GM08714 (cell line): Measurements from ENCODE around the gene ADK.
"Not testable (repeated sequence)": the region's sequence is repeated elsewhere in the genome, so short reads cannot be mapped to it uniquely, and the experiment has no call there.

Experiments used
- H3K4me3 ChIP-seq: fragments of 200-500 bp; sonication (Bioruptor generic); 2 replicates; pipeline ENCODE4 v1.5.1; 2014; ENCODE audit warnings: mild to moderate bottlenecking, low read length, inconsistent platforms
- ZNF274 ChIP-seq: IDR thresholded peaks from 2 replicates; pipeline ENCODE4 v1.6.1; 2012; ENCODE audit warnings: mild to moderate bottlenecking, low read depth, low read length

ADK gene

DNA sequence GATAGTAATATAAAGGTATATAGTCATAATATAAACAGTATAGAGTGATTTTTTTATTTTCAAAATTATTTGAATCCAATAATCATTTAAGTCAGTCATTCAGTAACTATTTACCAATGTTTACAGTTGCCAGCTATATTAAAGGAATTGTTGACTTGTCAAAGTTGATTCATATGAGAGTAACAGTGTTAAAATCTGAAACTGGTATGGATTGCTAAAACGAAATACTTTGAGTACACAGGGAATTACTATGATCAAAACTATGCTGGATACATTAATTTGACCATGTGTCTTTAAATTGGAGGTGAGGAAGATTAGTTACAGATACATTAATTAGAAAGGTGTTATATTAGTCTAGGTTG is 282.6 kb downstream of the ADK start:
- no peak for TF ChIP-seq ZNF274
- H3K4me3 ChIP-seq: no peak overlapping the region

DNA sequence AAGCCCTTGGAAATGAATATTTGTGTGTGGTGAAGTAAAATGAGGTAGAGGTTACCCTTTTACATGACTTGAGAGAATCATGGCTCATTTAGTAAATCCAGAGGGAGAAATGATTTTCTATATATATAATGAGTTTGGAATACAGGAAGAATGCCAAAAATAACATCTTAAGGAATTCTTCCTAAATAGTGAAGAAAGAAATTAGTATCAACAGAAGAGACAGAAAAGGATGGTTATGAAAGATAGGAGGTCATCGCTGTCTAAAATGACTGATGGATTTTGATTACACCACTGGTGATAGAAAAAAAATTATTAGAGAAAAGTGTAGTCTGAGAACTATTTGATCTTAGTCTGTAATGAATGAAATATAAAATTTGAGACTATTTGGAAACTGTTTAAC is 283.0 kb downstream of the ADK start:
- no peak overlapping the region for H3K4me3 ChIP-seq
- no peak for TF ChIP-seq ZNF274

DNA sequence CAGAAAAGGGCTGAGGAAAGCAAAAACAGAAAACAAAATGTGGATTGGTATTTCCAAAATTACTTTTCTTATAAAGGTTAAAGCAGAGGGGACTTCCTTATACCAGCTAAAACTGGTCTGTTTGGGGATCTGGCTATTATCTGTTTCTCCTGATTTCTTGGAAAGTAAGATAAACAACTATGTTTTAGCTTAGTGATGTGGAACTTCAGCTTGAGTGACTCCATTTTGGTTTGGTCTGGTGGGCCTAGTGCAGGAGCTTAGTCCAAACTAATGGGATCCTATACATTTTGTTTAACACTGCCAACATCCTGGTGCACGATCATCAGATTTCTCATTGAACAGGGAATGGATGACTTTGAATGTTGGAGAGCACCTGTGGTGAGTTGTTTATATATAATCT is 283.5 kb downstream of the ADK start:
- no peak for TF ChIP-seq ZNF274
- no peak overlapping the region for H3K4me3 ChIP-seq

DNA sequence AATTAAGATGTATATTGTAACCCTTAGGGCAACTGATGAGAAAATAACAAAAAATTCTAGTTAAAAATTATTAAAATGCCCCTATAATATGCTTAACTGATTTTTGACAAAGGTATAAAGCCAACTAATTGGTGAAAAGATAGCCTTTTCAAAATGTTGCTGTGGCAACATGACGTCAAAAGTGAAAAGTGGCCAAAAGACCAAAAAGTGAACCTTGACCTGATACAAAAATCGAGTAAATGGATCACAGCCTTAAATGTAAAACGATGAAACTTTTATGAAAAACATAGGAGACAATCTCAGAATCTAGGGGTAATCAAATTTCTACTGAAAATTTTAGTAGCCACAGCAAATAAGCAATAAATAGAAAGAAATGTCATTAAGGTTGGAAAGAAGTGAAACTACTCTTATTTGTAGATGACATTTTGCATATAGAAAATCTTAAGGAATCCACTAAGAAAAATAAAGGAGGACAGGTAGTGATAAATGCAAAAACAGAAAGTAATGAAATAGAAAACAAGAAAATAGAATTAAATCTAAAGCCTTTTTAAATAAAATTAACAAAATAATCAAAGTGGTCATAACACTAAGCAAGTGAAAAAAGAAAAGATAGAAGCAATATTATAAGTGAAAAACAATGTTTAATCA is 285.6 kb downstream of the ADK start:
- no peak for TF ChIP-seq ZNF274
- no peak overlapping the region for H3K4me3 ChIP-seq

DNA sequence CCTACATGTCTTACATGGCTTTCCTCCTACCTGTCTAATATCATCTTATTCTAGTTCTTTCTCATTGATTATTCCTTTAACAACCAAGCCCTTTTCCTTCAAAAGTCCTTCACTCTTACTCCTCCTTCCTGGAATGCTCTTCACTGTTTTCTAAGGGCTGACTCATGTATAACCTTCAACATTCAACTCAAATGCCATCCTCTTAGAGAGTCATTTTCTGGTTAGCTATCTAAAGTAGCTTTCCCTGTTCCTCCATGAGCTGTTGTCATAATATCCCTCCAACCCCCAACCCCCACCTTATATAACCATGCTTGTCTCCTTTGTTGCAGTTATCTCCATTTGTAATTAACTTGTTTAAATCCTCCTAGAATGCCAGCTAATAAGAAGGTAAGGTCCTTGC is 286.8 kb downstream of the ADK start:
- TF ChIP-seq ZNF274: no peak

DNA sequence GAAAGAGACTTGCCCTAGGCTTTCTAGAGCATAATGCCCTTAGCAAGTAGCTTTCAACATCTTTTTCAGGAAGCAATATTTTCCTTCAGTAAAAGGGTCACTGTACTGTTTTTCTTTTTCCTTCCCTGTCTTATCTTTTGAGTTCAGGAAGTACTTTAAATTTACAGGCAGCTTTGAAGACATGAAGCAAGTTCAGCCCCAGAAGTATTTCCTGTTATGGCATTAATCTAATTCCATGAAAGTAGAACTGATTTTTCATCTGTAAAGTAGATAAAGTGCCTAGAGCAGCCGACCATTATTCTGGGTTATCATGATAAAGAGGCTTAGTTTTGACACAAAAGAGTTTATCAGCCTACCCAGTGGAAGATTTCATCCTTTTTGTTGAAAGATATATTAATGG is 288.2 kb downstream of the ADK start:
- H3K4me3 ChIP-seq: no peak overlapping the region
- TF ChIP-seq ZNF274: no peak

More for the DNA sequence above, 286.8 kb downstream of the ADK start:
- H3K4me3 ChIP-seq: no peak overlapping the region

DNA sequence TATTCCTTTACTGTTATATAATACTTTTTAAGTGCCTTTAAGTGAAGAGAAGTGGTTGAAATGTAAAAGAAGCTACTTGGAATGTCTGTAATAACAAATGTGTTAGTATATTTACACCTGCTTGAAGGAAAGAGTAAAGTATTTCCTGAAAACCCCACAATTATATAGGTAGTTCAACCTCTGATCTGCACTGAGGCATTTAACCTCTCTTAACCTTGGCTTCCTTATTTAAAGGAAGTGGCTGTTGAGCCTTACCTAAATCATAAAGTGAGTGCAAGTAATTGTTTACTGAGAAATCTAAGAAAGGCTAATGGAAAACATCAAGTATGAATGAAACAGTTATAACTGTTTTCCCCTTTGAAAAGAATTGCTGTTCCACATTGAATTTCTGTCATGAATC is 294.5 kb downstream of the ADK start:
- no peak for TF ChIP-seq ZNF274
- H3K4me3 ChIP-seq: no peak overlapping the region

DNA sequence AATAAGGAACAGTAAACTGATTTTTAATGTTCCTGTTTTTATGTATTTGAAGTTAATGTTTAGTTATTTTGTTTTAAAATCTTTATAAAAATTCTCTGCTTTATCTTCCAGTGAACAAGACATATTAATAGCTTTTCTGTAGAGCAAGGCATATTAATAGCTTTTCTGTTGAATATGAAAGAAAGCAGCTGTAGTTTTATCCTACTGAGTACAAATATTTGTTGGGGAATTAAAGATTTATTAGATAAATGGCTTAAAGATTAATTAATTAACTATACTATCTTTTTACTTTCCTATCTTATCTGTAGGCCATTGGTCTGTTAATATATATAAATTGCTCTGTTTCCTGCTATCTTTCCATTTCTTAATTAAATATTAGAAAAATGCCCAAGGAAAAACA is 299.6 kb downstream of the ADK start:
- no peak for TF ChIP-seq ZNF274
- no peak overlapping the region for H3K4me3 ChIP-seq

DNA sequence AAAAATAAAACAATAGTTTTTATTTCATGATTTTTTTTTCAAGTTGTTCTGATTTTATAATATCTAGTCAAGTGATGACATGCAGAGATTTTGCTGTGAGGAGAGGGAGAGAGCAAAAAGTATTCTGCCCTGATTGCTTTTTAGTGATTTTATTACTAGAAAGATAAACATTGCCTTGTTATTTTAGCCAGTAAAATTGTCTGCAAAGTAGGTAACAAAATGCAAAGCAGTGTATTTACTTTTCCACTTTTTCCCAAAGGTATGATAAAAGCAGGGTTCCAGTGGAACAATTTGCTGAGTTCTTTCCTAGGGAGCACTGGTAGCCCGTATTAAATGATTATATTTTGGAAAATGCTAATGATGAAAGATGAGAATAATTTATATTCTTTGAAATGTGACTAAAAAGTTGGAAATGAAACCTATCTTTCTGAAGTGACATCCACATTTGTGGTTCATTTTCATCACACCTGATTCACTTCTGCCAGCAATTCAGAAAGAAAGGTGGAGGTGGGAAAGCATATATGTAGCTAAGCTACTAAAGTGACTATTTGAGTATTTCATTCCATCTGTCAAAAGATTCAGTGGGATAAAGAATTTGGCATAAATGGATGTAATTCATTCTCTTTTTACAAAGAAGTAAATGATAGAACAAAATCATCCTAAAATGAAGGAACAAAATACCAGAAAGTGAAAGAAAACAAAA is 300.3 kb downstream of the ADK start:
- no peak for TF ChIP-seq ZNF274
- no peak overlapping the region for H3K4me3 ChIP-seq

DNA sequence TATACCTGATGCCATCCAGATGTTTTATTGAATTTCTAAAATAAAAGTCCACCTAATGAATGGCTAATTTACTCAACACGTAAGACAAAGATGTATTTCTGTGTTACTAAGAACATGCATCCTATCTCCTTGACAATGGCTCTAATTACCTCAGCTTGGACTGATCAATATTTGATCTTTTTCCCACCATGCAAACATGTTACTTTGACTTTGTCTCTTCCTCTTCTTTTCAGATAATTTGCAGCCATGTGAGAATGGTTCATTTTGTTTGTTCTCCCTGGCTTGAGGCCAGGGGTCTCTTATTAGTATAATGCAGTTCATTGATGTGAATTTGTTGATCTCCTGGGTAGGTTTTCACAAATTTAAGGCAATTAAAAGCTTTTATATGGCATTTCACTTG is 302.1 kb downstream of the ADK start:
- no peak for TF ChIP-seq ZNF274
- H3K4me3 ChIP-seq: no peak overlapping the region

DNA sequence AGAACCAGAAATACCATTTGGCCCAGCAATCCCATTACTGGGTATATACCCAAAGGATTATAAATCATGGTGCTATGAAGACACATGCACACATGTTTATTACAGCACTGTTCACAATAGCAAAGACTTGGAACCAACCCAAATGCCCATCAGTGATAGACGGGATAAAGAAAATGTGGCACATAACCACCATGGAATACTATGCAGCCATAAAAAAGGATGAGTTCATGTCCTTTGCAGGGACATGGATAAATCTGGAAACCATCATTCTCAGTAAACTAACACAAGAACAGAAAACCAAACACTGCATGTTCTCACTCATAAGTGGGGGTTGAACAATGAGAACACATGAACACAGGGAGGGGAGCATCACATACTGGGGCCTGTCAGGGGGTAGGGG is 306.5 kb downstream of the ADK start:
- H3K4me3 ChIP-seq: not testable (repeated sequence)

DNA sequence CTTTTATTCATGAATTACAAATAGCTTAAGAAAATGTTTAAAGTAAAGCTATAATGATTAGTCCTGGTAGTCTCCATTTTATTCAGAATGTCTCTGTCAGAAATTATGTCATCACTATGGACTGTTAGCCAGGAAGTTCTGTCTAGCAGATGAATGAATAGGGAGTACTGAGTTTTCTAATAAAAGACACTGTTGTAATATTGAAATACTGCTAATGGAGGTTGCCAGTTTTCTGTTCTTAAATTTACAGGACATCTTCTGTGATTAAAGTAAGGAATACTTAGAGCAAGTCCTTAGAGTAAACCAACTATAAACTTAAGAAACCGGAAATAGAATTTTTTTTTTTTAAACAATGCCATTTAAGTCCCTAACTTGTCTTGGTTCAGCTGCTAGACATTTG is 309.8 kb downstream of the ADK start:
- TF ChIP-seq ZNF274: no peak
- no peak overlapping the region for H3K4me3 ChIP-seq

DNA sequence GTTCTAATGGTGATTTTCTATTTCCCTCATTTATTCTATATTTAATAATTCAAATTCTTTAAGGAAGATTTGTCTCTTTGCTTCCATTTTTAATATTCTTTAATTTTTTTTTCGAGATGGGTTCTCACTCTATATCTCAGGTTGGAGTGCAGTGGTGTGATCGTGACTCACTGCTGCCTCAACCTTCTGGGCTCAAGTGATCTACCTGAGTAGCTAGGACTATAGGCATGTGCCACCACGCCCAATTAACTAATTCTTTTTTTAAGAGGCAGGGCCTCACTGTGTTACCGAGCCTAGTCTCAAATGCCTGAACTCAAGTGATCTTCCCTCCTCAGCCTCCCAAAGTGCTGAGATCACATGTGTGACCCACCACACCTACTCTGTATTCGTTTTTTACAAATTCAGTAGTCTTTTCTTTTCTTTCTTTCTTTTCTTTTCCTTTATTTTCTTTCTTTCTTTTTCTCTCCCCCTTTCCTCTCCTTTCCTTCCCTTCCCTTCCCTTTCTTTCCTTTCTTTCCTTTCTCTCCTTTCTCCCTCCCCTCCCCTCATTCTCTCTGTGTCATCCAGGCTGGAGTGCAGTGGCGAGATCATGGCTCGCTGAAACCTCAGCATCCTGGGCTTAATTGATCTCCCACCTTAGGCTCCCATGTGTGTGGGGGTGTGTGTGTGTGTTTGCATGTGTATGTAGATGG is 323.1 kb downstream of the ADK start:
- no peak for TF ChIP-seq ZNF274
- no peak overlapping the region for H3K4me3 ChIP-seq

DNA sequence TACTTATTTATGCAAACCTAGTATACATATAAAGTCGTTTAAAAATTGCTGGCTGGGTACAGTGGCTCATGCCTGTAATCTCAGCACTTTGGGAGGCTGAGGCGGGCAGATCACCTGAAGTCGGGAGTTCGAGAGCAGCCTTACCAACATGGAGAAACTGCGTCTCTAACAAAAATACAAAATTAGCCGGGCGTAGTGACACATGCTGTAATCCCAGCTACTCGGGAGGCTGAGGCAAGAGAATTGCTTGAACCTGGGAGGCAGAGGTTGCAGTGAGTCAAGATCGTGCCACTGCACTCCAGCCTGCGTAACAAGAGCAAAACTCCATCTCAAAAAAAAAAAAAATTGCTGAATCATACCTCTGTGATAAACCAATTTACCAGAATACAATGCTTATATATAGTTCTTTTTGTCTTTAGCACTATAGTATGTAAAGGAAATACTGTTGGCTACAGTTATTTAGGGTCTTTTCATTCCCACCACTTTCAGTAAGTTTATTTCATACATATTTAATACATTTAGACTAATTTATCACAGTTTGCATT is 325.2 kb downstream of the ADK start:
- H3K4me3 ChIP-seq: not testable (repeated sequence)

DNA sequence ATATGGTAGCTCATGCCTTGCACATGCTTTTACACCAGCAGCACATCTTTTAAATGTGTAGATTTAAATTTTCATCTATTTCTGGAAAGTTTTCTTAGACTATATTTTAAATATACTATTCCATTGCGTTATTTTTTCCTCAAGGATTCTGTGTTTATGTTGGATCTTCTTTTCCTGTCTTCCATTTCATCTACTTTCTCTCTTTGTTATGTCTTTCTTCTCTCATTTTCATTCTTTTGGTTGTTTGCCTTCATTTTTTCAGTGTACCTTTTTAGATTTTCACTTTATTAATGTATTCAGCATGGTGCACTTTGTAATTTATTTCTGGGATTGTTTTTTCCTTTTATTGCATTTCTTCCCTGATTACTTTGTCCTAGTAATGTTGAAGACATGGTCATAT is 329.8 kb downstream of the ADK start:
- H3K4me3 ChIP-seq: no peak overlapping the region
- TF ChIP-seq ZNF274: no peak
